ENCODE data around the gene SULT1A2. TPM values are rescaled to one million over a fixed set of nuclear protein-coding genes. Genes with fewer than 3 reads are reported as not detected.
"Not testable (repeated sequence)": the region's sequence is repeated elsewhere in the genome, so short reads cannot be mapped to it uniquely, and the experiment has no call there.

SULT1A2 gene
- not detected in 2 replicates for total RNA-seq

- DNase-seq (ENCODE audit: extremely low read depth, low read depth, low spot score) = no peak
Measured at GRCh38 chr16:28596840-28597691, at the start of gene SULT1A2. SULT1A2 (minus strand) TSS chr16:28597050; CDS start chr16:28595930, 1,120 bp downstream.

- not testable (repeated sequence) for DNase-seq (ENCODE audit: extremely low read depth, low read depth, low spot score)
Measured at GRCh38 chr16:28639959-28640358, 43.1 kb upstream of the SULT1A2 start.

DNA sequence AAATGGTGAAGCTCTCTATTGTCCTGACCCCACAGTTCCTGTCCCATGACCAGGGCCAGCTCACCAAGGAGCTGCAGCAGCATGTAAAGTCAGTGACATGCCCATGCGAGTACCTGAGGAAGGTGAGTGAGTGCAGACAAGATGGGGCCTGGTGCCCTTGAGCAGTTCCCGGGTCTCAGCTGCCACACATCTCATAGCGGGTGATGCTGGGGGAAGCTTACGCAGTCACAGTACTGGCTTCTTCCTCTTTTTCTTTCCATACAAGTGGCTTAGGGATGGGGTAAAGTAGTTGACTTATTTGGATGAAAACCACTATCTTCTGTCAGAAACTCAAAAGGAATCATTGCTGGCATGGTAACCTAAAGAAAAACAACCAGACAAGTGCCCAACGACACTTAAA is 41.5 kb upstream of the SULT1A2 start:
- not testable (repeated sequence) for DNase-seq (ENCODE audit: extremely low read depth, low read depth, low spot score)

DNA sequence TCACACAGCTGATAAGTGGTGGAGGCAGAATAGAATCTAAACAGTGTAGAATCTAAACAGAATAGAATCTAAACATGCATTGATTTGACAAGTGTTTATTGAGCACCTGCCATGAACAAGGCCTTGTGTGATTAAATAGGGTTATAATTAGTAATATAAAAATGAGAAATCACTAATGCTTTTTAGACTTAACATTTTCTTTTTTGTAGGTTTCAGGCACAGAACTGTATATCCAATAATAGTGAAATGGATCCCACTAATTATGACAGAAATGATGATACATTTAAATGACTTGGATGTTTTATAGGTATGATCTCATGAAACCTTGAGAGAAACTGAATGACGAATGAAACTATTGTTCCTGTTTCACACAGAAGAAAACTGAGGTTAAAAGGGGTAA is 40.9 kb upstream of the SULT1A2 start, which contains the start of gene NPIPB8:
TSS of gene NPIPB8 (plus strand) at position 301 of the 400 bp plus-strand sequence. CDS start 296 bp downstream, outside the sequence.
- not testable (repeated sequence) for DNase-seq (ENCODE audit: extremely low read depth, low read depth, low spot score)

DNA sequence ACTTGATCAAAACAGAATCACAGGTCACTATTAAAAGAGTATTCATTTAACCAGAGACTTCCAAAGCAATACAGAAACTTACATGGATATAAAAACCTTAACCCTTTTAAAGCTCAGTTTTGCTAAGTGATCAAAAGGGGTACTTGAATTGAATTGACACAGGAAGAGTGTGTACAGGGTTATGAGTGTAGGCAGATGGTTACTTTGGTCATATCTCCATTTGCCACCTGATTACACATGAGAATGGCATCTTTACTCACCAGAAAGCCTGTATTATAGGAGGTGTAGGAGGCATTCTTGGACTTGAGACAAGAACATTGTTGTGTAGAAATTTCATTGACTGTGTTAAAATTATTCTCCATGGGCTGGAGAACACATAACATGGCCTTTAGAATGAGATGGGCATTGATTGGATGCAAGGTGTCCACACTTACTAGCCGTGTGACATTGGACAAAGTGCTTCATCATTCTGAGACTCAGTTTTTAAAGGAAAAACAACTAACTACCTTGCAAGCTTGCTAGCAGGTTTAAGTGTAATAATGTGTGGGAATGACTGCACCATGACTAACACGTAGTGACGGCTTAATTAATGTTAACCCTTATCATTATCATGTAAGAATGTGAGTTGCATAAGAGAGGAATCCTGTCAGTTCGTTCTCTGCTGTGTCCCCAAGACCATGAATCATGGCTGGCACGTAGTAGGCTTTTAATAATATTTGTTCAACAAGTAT is 39.4 kb upstream of the SULT1A2 start:
- DNase-seq (ENCODE audit: extremely low read depth, low read depth, low spot score) = not testable (repeated sequence)

- DNase-seq (ENCODE audit: extremely low read depth, low read depth, low spot score) = not testable (repeated sequence)
Measured at GRCh38 chr16:28630905-28631304, 34.1 kb upstream of the SULT1A2 start.

GRCh38 chr16:28623172-28623711 is 26.4 kb upstream of the SULT1A2 start:
- DNase-seq (ENCODE audit: extremely low read depth, low read depth, low spot score) = no peak

- not testable (repeated sequence) for DNase-seq (ENCODE audit: extremely low read depth, low read depth, low spot score)
Measured at GRCh38 chr16:28622532-28623171, 25.8 kb upstream of the SULT1A2 start.

- DNase-seq (ENCODE audit: extremely low read depth, low read depth, low spot score) = no peak
Measured at GRCh38 chr16:28621481-28622155, 24.8 kb upstream of the SULT1A2 start.

DNA sequence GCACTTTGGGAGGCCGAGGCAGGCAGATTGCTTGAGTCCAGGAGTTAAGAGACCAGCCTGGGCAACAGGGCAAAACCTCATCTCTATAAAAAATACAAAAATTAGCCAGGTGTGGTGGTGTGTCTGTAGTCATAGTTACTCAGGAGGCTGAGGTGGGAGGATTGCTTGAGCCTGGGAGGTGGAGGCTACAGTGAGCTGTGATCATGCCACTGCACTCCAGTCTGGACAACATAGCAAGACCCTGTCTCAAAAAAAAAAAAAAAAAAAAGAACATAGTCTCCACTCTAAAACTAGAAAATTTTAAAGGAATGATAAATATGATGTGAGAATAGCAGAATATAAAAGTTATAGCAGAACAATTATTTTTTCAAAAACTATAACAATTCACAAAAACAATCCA is 23.5 kb upstream of the SULT1A2 start:
- DNase-seq (ENCODE audit: extremely low read depth, low read depth, low spot score) = not testable (repeated sequence)

DNA sequence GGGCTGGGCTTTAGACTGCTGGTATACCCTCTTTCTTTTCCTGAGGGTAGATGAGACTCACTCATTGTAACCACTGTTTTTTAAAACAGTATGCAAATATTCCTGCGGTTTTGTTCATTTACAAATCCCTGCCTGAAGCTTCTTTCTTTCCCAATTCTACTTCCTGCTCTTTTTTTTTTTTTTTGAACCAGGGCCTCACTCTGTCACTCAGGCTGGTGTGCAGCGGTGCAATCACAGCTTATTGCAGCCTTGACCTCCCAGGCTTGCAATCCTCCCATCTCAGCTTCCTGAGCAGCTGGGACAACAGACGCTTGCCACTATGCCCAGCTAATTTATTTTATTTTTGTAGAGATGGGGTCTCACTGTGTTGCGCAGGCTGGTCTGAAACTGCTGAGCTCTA is 21.0 kb upstream of the SULT1A2 start:
- DNase-seq (ENCODE audit: extremely low read depth, low read depth, low spot score) = no peak

- DNase-seq (ENCODE audit: extremely low read depth, low read depth, low spot score) = no peak
Measured at GRCh38 chr16:28616636-28617035, 19.8 kb upstream of the SULT1A2 start.

DNA sequence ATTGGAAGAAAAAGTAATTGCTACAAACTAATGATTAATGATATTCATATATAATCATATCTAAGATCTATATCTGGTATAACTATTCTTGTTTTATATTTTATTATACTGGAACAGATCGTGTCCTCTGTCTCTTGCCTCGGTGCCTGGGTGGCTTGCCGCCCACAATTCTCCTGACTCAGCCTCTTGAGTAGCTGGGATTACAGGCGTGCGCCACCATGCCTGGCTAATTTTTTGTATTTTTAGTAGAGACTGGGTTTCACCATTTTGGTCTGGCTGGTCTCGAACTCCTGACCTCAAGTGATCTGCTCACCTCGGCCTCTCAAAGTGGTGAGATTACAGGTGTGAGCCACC is 19.4 kb upstream of the SULT1A2 start:
- DNase-seq (ENCODE audit: extremely low read depth, low read depth, low spot score) = not testable (repeated sequence)

- not testable (repeated sequence) for DNase-seq (ENCODE audit: extremely low read depth, low read depth, low spot score)
Measured at GRCh38 chr16:28615486-28616223, 18.8 kb upstream of the SULT1A2 start.

DNA sequence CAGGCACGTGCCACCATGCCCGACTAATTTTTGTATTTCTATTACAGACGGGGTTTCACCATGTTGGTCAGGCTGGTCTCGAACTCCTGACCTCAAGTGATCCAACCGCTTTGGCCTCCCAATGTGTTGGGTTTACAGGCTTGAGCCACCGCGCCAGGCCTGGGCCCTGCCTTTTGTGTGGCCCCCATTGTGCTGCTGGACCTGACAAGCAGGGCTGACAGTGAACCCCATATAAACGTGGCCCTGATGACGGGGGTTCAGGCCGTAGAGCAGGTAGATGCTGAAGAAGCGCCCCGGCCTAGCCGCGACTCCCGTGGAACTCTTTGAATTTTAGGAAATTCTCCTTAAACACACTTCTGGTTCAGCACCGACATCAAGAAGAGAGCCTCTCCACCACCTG is 17.7 kb upstream of the SULT1A2 start:
- DNase-seq (ENCODE audit: extremely low read depth, low read depth, low spot score) = not testable (repeated sequence)

GRCh38 chr16:28613912-28614311 is 17.1 kb upstream of the SULT1A2 start:
- DNase-seq (ENCODE audit: extremely low read depth, low read depth, low spot score) = not testable (repeated sequence)

GRCh38 chr16:28612359-28613280 is 15.8 kb upstream of the SULT1A2 start:
- DNase-seq (ENCODE audit: extremely low read depth, low read depth, low spot score) = not testable (repeated sequence)

- DNase-seq (ENCODE audit: extremely low read depth, low read depth, low spot score) = no peak
Measured at GRCh38 chr16:28610595-28611191, 13.8 kb upstream of the SULT1A2 start.
